HG03378 (cell line): Measurements from ENCODE around the gene DDIT4L.
A peak's percentile ranks its signal among the peaks of the same experiment; 100 is the strongest.
"Not testable (repeated sequence)": the region's sequence is repeated elsewhere in the genome, so short reads cannot be mapped to it uniquely, and the experiment has no call there.

Experiments used
- ATAC-seq: cut with Tn5 transposase; IDR thresholded peaks from one replicate; pipeline ENCODE4 v1.9.1; 2021; ENCODE audit warnings: mild to moderate bottlenecking, moderate library complexity; ENCODE audit not compliant: unreplicated experiment

The DDIT4L gene, protein sequence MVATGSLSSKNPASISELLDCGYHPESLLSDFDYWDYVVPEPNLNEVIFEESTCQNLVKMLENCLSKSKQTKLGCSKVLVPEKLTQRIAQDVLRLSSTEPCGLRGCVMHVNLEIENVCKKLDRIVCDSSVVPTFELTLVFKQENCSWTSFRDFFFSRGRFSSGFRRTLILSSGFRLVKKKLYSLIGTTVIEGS

DNA sequence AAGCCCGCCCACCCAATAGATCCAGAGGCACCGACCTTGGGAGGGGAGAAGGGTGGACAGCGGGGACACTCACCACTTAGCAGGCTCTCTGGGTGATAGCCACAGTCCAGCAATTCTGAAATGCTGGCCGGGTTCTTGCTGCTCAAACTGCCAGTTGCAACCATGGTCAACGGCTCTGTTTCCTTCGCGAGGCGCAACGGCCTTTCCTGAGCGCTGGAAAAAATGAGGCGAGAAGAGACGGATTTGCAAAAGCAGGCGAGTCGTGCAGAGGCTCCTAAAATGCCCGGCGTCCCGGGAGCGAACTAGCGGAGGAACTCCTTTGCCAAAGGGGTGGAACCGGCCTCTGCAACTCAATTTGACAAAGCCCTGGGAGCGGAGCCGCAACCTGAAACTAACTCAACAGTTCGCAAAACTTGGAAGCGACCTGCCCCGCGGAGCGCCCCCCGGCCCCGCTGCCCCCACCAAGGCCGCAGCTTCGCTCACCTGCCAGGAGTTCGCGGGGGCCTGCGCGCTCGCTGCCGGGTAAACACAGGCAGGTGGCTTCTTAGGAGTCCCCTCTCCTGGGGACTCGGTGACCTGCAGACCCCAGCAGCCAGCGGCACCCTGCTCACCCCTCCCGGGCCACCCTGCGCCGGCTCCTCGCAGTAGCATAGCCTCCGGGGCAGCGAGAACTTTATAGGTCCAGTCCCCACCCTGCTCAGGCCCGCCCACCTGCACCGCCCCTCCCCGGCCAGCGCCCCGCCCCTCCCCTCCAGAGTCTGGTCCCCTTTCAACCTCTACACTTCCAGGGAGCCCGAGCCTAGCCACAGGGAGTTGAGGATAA lies at the start of gene DDIT4L:
Gene DDIT4L, minus strand, starts transcription at position 649 of the 823 bp plus-strand sequence. Its CDS starts 485 bp downstream, at position 164.
- ATAC-seq: no peak

DNA sequence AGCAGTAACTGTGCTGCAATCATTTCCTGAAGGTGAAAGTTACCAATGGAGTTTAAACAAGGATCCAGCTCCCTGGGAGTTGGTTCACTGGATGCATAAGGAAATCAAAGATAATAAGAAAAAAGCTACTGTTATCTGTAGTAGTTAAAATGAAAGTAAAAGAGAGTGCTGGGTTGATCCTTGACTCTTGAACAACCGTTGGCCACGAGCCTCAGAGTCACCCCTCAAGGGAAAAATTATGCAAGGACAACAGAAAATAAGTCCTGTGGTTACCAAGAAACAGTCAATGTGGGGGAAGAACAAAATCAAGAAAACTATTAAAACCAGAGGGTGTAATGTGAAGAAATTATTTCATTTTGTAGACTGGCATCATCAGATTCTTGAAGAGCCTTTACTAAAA lies 49.7 kb upstream of the DDIT4L start:
- no peak for ATAC-seq

DNA sequence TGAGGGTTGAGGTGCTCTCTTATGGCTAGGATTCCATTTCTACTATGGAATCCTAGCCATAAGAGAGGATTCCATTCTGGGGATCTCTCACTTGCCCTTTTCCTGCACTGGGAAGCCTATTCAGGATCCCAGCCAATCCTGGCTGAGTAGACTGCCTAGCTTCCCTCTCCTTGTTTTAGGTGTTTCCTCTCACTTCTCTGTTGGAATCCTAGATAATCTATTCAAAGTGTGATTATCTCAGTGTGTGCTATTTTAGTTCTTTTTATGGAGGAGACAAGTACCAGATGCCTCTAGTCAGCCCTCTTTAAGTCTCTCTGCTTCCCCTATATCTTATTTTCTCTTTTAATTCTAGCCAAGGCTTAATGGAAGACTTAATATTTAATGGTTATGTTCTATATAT lies 34.5 kb upstream of the DDIT4L start:
- no peak for ATAC-seq

DNA sequence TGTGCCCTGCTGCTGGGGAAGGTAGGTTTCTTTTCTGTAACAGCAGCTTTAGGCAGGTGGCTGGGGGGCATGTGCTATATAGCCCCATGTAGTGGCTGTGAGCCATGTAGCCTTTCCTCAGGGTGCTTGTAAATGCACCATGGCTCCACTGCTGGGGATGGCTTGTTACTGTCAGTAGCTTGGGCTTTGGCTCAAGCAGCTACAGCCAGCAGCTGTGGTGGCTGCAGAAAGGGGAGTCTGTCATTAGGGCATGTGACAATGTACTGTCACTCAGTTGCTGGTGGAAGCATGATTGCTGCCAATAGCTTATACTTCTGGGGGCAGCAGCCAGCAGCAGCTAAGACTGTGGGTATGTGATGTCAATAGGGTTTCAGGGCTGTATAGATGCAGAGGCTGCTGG lies 33.9 kb upstream of the DDIT4L start:
- no peak for ATAC-seq

DNA sequence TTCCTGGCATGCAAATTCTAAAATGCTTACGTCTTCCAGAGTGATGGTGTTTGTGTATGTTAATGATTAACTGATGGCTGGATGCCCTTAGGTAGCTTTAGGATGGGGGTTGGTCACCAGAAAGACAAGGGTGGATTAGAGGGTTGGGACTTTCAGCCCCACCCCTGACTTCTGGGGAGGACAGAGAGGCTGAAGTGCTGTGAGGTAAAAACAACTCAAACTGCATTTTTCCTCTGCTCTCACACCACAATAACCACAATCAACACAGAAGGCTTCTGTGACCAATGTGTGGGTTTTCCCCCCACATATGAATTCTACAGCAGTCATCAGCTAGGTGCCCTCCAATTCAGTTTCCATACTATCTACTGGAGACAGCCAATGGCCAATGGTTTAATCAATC lies 18.7 kb upstream of the DDIT4L start:
- ATAC-seq: peak; percentile 93

DNA sequence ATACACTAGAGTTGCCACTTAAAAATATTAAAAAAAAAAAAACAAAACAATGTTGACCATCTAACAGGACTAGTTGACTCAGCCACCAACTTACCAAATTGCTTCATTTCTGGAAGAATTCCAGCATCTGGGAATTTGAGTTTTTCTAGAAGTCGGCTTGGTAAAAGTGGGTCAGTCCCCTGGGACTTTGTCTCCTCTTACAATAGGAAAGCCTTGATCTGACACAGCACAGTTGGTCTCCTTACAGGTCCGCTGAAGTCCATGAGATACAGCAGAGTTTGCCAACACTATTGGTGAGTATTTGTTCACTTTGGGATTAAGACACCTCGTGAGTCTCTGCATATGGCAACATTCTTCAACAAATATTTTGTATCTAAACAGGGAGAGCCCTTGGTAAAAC lies 18.2 kb upstream of the DDIT4L start:
- ATAC-seq: peak; percentile 0

DNA sequence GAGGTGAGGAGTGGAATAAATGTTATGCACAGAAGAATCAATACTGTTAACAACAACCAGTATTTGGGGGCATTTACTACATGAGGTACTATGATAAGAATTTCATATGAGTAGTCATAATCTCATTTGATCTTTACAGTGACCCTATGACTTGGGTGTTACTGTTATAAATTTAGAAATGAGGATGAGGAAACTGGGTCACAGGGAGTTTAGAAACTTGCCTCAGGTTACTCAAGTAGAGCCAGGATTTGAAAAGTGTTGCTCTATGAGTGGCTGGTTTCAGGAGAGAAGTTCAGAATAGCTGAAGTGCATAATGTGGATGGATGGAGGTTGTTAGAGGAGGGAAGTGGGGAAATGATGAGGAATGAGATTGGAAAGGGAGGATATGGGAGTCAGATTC lies 16.6 kb upstream of the DDIT4L start:
- no peak for ATAC-seq

DNA sequence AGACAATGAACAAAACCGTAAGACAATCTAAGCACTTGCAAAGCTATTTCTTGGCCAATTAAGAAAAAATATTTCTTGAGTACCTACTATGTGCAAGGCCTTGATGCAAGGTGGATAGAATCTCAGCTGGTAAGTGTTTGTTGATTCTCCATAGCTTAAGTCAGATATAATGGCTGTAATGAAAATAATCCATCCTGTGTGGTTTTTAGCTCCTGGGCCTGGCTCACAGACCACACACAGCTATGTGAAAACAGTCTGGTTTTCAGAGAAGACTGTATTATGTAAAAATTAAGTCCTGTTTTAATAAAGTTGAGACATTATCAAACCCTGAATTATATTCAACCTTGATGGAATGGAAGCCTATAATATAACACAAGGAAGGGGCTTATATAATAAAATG lies 7.8 kb upstream of the DDIT4L start:
- ATAC-seq: no peak

DNA sequence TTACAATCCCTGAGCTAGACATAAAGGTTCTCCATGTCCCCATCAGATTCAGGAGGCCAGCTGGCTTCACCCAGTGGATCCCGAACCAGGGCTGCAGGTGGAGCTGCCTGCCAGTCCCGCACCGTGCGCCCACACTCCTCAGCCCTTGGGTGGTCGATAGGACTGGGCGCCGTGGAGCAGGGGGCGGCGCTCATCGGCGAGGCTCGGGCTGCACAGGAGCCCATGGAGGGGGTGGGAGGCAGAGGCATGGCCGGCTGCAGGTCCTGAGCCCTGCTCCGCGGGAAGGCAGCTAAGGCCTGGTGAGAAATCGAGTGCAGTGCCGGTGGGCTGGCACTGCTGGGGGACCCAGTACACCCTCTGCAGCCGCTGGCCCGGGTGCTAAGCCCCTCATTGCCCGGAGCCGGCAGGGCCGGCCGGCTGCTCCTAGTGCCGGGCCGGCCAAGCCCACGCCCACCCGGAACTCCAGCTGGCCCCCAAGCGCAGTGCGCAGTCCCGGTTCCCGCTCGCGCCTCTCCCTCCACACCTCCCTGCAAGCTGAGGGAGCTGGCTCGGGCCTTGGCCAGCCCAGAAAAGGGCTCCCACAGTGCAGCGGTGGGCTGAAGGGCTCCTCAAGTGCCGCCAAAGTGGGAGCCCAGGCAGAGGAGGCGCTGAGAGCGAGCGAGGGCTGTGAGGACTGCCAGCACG lies 6.3 kb upstream of the DDIT4L start:
- not testable (repeated sequence) for ATAC-seq

DNA sequence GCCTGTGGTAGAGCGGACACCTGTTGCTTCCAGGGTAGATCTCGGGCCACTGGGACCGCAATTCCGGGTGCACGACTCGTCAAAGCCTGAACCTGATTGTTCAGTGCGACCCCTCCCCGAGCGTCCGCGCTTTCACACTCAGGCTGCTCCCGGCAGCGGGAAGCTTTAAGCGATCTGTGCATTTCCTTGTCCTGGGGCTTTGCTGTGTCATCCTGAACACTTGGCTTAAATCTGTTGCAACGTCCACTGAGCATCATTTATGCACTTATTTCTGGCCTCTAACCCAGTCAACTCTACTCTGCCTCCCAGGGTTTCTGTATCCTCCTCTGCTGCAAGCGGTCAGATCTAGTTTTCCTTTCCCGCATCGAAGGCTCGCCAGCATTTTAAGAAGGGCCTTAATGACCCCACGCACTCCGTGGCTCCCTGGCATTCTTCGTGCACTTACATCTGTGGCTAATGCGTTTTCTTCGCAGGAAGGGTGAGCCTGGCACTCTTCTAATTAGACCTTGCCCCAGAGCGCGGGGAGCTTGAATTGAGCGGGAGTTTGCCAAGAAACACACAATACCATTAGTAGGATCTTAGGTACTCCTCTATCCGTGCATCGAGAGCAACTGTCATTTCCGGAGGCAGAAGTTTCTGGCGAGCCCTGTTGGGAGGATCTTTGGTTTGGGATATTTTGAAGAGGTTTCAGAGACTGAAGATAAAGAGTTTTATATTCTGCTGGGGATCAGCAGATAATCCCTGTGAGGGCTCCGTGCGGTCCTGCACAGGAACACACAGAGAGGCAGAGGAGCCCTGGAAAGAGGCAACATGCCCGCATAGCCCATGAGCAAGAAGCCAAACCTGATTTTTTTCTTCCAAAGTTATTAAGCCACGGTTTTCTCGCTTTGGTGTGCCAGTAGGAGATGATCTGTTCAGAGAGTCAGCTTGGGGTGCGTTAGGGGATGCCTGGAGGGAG lies 654 bp upstream of the DDIT4L start:
- ATAC-seq: no peak

DNA sequence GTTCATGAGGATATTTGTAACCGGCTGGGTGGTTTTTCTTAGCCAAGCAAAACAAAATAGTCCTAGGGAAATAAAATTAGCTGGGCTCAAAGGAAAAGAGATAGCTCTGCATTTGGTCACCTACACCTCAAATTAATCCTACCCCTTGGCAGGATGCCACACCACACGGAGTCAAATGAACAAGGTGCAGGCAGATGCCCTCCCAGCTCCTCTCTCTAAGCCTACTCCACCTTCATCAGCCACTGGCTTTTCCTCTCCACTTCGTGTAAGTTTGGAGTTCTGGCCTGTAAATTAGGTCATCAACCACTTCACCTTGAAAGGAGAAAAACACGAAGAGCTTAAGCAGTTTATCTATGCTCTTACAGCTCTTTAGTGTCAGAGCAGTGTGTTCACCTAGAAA lies 1.4 kb downstream of the DDIT4L start:
- ATAC-seq: no peak

DNA sequence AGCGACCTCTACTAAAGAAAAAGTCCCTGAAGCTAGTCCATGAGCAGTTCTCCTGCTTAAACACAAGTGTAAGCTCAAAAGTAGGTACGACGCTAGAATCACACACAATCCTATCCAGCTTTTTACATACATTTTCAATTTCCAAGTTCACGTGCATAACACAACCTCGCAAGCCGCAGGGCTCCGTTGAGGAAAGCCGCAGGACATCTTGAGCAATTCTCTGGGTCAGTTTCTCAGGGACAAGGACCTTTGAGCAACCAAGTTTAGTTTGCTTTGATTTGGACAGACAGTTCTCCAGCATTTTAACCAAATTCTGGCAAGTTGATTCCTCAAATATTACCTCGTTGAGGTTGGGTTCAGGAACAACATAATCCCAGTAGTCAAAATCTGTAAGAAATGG lies 2.5 kb downstream of the DDIT4L start:
- no peak for ATAC-seq

DNA sequence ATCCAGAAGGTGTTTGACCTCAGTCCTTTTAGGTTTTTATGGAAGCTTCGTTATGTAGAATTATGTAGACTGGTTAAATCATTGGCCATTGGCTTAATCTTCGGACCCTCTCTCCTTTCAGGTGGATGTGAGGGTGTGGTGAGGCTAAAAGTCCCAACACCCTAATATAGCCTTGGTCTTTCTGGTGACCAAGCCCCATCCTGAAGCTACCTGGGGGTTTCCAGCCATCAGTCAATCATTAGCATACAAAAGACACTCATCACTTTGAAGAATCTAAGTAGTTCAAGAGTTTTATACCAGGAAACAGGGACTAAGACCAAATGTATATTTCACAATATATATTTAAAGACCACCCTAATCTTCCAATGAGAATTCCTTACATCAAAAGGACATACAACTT lies 5.5 kb downstream of the DDIT4L start:
- ATAC-seq: no peak

DNA sequence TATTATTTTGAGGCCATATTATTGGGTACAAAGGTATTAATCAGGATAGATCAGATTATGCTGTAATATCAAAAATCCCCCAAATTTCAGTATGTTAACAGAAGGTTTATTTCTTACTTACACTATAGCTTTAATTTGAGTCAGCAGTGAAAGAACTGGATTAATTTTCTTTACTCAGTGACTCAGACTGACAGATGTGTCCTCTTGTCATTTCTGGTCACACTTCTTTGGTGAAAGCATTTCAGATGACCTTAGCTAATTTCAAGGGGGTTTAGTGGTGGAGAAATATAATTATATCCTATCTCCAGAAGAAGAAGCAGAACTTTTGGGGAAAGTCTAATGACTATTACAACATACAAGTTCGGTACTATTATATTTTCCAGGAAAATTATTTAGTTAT lies 12.4 kb downstream of the DDIT4L start:
- no peak for ATAC-seq

DNA sequence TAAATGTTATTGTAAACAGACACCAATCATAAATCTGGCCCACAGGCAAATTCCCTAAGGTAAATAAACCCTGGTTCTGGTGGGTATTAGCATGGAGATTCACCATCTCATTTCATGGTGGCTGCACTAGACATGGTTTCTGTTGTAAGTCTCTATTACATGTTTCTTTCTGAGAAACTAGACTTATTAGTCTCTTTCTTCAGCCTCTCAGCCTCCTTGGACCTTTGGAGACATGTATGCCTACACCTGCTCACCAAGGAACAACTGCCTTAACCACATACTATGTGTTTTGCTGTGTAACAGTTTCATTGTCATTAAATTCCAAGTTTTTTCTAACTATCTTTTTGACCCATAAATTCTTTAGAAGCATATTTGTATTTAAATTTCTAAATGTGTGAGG lies 13.1 kb downstream of the DDIT4L start:
- ATAC-seq: no peak

DNA sequence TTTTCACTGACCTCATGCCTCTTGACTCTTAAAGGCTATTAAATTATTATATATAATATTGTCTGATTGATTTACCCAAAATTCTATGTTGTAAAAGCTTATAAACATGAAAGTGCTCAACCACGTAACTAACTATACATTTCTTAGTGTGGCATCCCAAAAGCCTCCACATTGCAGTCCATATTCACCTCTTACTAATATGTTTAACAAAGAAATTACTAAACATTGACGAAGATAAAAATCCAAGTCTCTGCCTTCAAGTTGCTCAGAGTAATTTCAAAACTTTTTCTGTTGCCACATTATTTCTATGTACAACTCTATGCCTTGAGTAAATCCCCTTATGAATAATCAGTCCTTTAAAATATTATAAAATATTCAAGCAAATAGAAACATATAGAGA lies 14.4 kb downstream of the DDIT4L start:
- ATAC-seq: no peak

DNA sequence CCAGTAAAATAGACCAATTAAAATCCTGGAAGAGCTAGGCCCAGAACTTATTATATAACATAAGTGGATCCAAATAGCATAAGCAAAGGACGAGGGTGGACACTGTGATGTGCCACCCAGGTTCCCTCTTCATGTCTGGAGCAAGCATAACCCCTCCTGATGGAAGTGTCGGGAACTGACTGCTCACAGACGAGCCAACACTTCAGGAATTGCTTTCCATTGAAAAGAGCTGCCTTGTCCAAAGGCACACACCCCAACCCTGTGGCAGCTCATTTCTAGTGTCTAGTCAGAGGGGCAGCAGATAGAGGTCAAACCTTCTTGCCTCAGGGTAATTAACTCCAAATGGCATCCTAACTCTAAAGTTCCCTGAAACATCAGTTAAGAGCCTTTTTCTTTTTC lies 15.3 kb downstream of the DDIT4L start:
- ATAC-seq: no peak

DNA sequence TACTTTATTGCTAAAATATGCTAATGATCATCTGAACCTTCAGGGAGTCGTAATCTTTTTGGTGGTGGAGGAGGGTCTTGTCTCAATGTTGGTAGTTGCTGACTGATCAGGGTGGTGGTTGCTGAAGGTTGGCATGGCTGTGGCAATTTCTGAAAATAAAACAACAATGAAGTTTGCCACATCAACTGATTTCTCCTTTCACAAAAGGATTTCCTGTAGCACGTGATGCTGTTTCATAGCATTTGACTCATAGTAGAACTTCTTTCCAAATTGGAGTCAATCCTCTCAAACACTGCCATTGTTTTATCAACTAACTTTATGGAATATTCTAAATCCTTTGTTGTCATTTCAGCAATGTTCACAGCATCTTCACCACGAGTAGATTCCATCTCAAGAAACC lies 19.3 kb downstream of the DDIT4L start:
- no peak for ATAC-seq

DNA sequence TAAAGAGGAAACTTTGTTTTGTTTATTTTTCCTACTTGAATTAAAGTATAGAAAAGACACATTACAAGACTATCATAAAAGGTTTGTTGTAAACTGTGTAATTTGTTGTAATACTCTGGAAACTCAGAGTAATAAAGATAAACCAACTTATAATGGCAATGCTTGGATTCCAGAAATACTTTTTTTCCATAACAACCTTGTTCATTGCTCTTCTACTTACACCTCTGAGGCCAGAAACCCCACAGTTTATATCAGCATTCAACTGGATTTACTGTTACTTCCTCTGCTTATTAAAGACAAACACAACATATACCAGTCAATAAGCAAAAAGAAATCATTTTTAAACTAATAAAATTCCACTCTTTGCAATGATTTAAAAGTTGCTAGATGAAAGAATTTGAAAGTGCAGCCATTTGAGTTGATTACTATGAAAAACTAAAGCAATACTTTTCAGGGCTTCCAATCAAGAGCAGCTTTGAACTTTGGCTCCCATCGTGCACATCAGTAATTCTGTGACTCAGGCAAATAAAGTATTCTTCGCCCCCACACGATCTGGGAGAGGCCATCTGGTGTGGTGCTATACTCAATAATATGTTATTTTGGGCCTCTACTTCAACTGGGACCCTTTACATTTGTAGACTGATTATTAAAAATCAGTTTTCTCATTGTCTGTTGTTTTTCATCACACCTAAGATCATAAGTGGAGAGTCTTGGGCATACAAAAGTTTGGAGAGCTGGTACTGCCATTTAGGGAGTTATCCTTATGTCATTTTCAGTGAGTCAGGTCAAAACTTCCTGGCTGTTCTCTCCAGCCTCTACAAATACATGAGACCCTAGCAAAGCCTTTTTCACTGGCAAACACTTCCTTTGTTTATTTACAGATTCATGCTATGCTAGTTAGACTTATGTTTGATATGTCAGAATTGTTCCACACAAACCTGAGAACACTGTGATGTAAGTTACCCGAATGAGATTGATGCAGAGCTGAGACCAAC lies 20.5 kb downstream of the DDIT4L start:
- ATAC-seq: no peak

DNA sequence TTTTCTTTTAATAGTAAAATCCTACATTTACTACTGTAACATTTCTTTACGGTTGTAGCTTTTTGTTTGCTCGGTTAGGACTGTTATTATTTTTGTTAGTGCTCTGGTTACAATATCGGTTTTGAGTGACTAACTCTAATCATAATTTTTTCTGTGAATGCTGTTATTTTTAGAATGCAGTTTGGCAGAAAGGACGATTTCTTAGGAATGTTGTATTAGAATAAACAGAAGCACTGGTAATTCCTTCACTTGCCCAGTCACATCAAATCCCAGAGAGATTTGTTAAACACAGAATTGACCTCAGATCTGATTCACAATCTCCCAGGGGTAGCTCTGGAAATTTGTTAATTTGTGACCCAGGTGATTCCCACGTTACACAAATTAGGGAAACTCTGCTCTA lies 21.7 kb downstream of the DDIT4L start:
- ATAC-seq: no peak
